Stimulated activated CD4-positive, alpha-beta T cell treated with anti-CD3 and anti-CD28 coated beads, Interleukin-1b, Interleukin-23, amount 100 ng/mL, for 1 hour (primary cell): Measurements from ENCODE around the gene UNC5A.

Experiments used
- DNase-seq, 2 donors: peaks; one replicate each; pipeline ENCODE4 v3.0.0-alpha.2; 2020; ENCODE audit warnings: low read depth in 2 of 2

UNC5A gene

GRCh38 chr5:176845392-176845713, 35.0 kb downstream of the UNC5A start:
- no peak for DNase-seq

GRCh38 chr5:176846335-176847140, 36.2 kb downstream of the UNC5A start:
- DNase-seq, result no peak

- DNase-seq, result no peak
These were observed 36.8 kb downstream of the UNC5A start for GRCh38 chr5:176847148-176847547.

- no peak for DNase-seq
These were observed 37.4 kb downstream of the UNC5A start for GRCh38 chr5:176847726-176848290.

- no peak for DNase-seq
These were observed 38.3 kb downstream of the UNC5A start for GRCh38 chr5:176848651-176849050.

GRCh38 chr5:176849611-176850227, 39.4 kb downstream of the UNC5A start:
- DNase-seq, result no peak

- DNase-seq, result no peak
These were observed 40.2 kb downstream of the UNC5A start for GRCh38 chr5:176850371-176851245.

GRCh38 chr5:176851380-176851779, 41.0 kb downstream of the UNC5A start:
- no peak for DNase-seq

- no peak for DNase-seq
These were observed 41.7 kb downstream of the UNC5A start for GRCh38 chr5:176851871-176852658.

- no peak for DNase-seq
These were observed 42.9 kb downstream of the UNC5A start for GRCh38 chr5:176853151-176853778.

- no peak for DNase-seq
These were observed 43.8 kb downstream of the UNC5A start for GRCh38 chr5:176854164-176854563.

GRCh38 chr5:176855598-176855997, 45.2 kb downstream of the UNC5A start:
- DNase-seq, result no peak

GRCh38 chr5:176856746-176857145, 46.4 kb downstream of the UNC5A start:
- no peak for DNase-seq

- DNase-seq, result no peak
These were observed 47.0 kb downstream of the UNC5A start for GRCh38 chr5:176857216-176857893.

- no peak for DNase-seq
These were observed 47.5 kb downstream of the UNC5A start for GRCh38 chr5:176857894-176858273.

- DNase-seq, result no peak
These were observed 49.6 kb downstream of the UNC5A start for GRCh38 chr5:176859916-176860315.

GRCh38 chr5:176860381-176860780, 50.0 kb downstream of the UNC5A start:
- no peak for DNase-seq

- no peak for DNase-seq
These were observed 50.9 kb downstream of the UNC5A start for GRCh38 chr5:176861276-176861675.

- DNase-seq, result no peak
These were observed 52.1 kb downstream of the UNC5A start for GRCh38 chr5:176862330-176862995.
